WERI-Rb-1 (cell line): ENCODE measurements around the gene ROGDI.

Experiments
- DNase-seq: peaks from one replicate; pipeline ENCODE4 v3.0.0-alpha.2; 2020
- H3K27ac ChIP-seq: fragments of 250-450 bp; sonication (Bioruptor Pico); 2 replicates; pipeline ENCODE4 v1.5.1; 2020; ENCODE audit warnings: mild to moderate bottlenecking, moderate library complexity
- H3K27me3 ChIP-seq: fragments of 250-450 bp; sonication (Bioruptor Pico); 2 replicates; pipeline ENCODE4 v1.5.1; 2021; ENCODE audit warnings: mild to moderate bottlenecking, low read depth, moderate library complexity; ENCODE audit not compliant: insufficient read depth, severe bottlenecking
- H3K36me3 ChIP-seq: fragments of 250-450 bp; sonication (Bioruptor Pico); 2 replicates; pipeline ENCODE4 v1.5.1; 2020; ENCODE audit warnings: mild to moderate bottlenecking, moderate library complexity
- H3K4me3 ChIP-seq: 2 replicates; pipeline ENCODE4 v1.5.1; 2011; ENCODE audit warnings: low read depth, mild to moderate bottlenecking, control low read depth, low read length
- H3K9me3 ChIP-seq: fragments of 250-450 bp; sonication (Bioruptor Pico); 2 replicates; pipeline ENCODE4 v1.5.1; 2021; ENCODE audit warnings: mild to moderate bottlenecking, moderate library complexity; ENCODE audit not compliant: severe bottlenecking
- TF ChIP-seq, protein P1 (sequence below): IDR thresholded peaks from 2 replicates; pipeline ENCODE4 v1.5.1; 2011; ENCODE audit warnings: low read depth, mild to moderate bottlenecking, control low read depth, inconsistent platforms, low read length

The ROGDI gene

DNA sequence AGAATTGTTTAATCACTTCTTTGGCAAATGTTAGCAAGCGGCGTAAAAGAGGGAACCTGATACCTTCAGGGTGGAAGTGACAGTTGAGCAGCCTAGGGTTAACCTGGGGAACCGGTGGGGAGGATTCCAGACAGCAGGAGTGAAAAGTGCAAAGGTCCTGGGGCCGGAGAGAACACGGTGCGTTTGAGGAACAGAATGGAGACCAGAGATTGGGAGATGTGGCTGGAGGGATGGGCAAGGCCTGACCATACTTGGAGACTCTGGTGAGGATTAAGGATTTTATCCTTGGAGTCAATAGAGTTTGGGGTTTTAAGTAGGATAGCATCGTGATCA lies 33.2 kb downstream of the ROGDI start:
- TF ChIP-seq, protein P1, sequence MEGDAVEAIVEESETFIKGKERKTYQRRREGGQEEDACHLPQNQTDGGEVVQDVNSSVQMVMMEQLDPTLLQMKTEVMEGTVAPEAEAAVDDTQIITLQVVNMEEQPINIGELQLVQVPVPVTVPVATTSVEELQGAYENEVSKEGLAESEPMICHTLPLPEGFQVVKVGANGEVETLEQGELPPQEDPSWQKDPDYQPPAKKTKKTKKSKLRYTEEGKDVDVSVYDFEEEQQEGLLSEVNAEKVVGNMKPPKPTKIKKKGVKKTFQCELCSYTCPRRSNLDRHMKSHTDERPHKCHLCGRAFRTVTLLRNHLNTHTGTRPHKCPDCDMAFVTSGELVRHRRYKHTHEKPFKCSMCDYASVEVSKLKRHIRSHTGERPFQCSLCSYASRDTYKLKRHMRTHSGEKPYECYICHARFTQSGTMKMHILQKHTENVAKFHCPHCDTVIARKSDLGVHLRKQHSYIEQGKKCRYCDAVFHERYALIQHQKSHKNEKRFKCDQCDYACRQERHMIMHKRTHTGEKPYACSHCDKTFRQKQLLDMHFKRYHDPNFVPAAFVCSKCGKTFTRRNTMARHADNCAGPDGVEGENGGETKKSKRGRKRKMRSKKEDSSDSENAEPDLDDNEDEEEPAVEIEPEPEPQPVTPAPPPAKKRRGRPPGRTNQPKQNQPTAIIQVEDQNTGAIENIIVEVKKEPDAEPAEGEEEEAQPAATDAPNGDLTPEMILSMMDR: no peak
- Histone ChIP-seq H3K9me3 (no peaks in the 10 kb centered on the region), H3K27me3 (no peaks in the 10 kb centered on the region), H3K27ac (no peak overlapping the region), H3K36me3 (peaks cover 11% of the 10 kb centered on the region), H3K4me3 (no peak overlapping the region)
- DNase-seq: peak; percentile 46

DNA sequence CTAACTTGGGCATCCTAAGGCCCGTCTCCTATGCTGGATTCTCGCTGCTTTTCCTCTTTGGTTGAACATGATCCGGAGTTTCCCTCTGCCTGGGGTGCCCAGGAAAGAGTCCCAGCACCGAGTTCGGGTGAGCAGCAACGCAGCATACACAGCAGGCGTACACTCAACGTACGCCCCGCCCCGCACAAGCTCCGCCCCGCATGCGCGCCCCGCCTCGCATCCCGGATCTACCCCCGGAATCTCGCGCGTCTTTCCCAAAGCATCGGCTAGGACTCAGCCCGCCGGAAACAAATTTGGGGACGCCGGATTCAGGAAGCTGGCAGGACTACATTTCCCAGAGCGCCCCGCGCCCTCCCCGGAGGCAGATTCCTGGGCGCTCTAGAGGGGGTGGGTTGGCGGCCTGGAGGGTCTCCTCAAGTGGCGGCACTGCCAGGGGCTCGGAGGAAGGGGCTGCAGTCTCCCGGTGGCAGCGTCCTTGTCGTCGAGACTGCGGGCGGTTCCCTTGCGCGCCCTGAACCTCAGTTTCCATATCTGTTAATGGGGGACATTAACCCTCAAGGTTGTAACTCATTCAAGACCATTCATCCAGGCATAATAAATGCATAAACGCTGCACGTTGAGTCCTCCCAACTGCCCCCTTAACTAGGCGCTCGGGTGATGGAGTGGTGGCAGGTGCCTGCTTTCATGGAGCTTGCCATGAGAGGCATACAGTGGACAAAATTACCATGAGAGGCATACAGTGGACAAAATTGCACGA lies 33.7 kb downstream of the ROGDI start:
- Histone ChIP-seq H3K4me3 (no peak overlapping the region), H3K36me3 (peaks cover 16% of the 10 kb centered on the region), H3K27ac (no peak overlapping the region), H3K27me3 (no peaks in the 10 kb centered on the region), H3K9me3 (no peaks in the 10 kb centered on the region)
- no peak for DNase-seq
- TF ChIP-seq, protein P1: no peak

DNA sequence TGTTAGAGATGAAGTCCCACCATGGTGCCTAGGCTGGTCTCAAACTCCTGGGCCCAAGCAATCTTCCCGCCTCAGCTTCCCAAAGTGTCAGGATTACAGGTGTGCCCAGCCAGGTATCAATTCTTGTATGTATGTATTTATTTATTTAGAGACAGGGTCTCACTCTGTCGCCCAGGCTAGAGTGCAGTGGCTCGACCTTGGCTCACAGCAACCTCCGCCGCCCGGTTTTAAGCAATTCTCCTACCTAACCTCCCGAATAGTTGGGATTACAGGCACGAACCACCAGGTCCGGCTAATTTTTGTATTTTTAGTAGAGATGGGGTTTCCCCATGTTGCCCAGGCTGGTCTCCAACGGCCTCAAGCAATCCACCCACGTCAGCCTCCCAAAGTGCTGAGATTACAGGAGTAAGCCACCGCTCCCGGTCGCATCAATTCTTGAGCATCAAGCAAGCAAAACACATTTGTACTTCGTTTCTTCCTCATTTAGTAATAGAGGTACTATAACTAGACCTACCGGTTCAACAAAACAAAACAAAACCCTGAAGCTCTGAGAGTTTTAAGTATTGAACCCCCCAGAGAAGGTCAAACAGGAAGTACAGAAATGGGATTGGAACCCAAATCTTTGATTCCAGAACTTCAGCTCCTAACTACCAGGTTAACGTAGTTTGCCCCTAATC lies 34.4 kb downstream of the ROGDI start:
- no peak overlapping the region for H3K27ac ChIP-seq
- no peaks in the 10 kb centered on the region for H3K9me3 ChIP-seq
- peaks cover 22% of the 10 kb centered on the region for H3K36me3 ChIP-seq
- H3K4me3 ChIP-seq: no peak overlapping the region
- DNase-seq: no peak
- H3K27me3 ChIP-seq: no peaks in the 10 kb centered on the region
- TF ChIP-seq, protein P1: no peak

DNA sequence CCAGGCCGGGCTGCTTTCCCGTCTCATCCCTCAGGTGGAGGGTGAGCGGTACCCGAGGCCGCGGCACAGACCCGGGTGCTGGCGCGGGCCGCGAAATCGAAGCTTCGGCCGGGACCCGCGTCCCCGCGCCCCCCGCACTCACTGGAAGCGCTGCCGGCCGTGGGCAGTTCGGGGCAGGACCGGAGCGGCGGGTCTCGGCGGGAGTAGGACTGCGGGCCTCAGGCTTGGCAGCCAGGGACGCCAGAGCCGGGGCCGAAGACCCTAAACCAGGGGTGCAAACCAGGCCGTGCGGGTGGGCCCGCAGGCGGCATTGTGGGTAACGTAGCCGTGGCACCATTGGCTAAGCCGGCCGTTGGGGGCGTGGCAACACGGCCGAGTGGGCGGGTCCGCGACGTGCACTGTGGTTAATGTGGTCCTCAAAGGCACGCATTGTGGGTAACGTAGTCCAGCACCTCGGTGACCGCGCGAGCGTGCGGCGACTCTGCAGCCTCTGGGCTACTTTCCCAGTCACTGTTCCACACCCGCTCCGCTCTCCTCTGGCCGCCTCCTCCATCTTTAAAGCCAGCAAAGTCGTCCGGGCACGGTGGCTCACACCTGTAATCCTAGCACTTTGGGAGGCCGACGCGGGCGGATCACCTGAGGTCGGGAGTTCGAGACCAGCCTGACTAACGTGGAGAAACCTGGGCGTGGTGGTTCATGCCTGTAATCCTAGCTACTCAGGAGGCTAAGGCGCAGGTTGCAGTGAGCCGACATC lies 35.4 kb downstream of the ROGDI start, which contains the start of gene ZNF500:
Gene ZNF500, minus strand, starts transcription at position 288 of the 754 bp plus-strand sequence. CDS start 1,184 bp downstream, outside the sequence.
- peak within 1 kb of the TSS; percentile 77 for H3K27ac ChIP-seq
- H3K4me3 ChIP-seq: peak within 1 kb of the TSS; percentile 93
- TF ChIP-seq, protein P1: no peak
- H3K36me3 ChIP-seq: peaks cover 31% of the 10 kb centered on the region
- H3K27me3 ChIP-seq: no peaks in the 10 kb centered on the region
- no peaks in the 10 kb centered on the region for H3K9me3 ChIP-seq
- DNase-seq: peak; percentile 98

DNA sequence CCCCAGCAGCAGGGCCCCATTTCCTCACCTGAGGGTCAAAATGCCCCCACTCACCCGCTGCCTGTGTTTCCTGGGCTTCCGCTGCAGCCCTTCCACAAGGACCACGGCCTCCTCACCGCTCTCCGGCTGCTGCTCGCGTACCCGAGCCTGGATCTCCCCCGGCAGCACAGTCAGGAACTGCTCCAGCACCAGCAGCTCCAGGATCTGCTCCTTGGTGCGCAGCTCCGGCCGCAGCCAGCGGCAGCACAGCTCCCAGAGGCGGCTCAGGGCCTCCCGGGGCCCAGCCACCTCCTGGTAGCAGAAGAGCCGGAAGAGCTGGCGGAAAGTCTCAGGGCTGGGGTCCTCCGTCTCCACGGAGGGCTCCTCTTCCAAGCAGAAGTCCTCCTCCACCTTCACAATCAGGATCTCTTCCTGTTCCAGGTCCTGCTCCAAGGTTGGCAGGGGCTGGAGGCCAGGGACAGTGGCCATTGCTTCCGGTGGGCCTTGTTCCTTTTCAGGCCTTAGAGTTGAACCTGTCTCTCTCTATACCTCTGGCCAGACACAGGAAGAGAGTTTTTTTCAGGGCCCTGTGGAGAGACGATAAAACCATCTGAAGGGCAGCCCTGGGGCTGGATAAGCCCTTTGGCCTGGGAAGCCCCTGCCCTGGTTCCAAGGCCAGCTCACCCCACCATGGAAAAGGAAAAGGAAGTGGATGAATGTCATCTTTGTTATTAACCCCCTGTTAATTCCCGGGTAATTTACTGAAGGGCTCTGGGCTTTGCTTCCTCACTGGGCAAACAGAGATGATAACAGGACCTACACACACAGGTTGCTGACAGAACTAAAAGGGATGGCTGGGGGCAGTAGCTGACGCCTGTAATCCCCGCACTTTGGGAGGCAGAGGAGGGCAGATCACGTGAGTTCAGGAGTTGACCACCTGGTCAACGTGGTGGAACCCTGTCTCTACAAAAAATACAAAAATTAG lies 36.6 kb downstream of the ROGDI start:
- H3K27ac ChIP-seq: peak overlapping the region; percentile 77
- no peak for DNase-seq

More for the DNA sequence above, 36.6 kb downstream of the ROGDI start:
- Histone ChIP-seq H3K36me3 (peaks cover 41% of the 10 kb centered on the region), H3K9me3 (no peaks in the 10 kb centered on the region), H3K27me3 (no peaks in the 10 kb centered on the region), H3K4me3 (peak overlapping the region; percentile 93)
- TF ChIP-seq, protein P1: no peak
